GM23248 (cell line): Measurements from ENCODE around the gene AGAP1. TPM values are rescaled to one million over a fixed set of nuclear protein-coding genes. Genes with fewer than 3 reads are reported as not detected.

Experiments
- DNase-seq: peaks from one replicate; pipeline ENCODE4 v3.0.0-alpha.2; 2015
- H2AFZ ChIP-seq: fragments of 200-600 bp; sonication (generic); 2 replicates; pipeline ENCODE4 v1.6.1; 2016; ENCODE audit warnings: antibody characterized with exemption
- H3F3A ChIP-seq: fragments of 200-600 bp; sonication (generic); 2 replicates; pipeline ENCODE4 v1.6.1; 2016; ENCODE audit warnings: mild to moderate bottlenecking, antibody characterized with exemption, mixed run types; ENCODE audit not compliant: insufficient read depth
- H3K27ac ChIP-seq: fragments of 200-600 bp; sonication (generic); 2 replicates; pipeline ENCODE4 v1.5.1; 2016; ENCODE audit warnings: mild to moderate bottlenecking
- H3K27me3 ChIP-seq: fragments of 200-600 bp; sonication (generic); replicated peaks from 2 replicates; pipeline ENCODE4 v1.6.1; 2016; ENCODE audit warnings: mild to moderate bottlenecking; ENCODE audit not compliant: insufficient read depth
- H3K36me3 ChIP-seq: fragments of 200-600 bp; sonication (generic); 2 replicates; pipeline ENCODE4 v1.6.1; 2016; ENCODE audit warnings: low read depth, mild to moderate bottlenecking
- H3K4me1 ChIP-seq: fragments of 200-600 bp; sonication (generic); 2 replicates; pipeline ENCODE4 v1.6.1; 2016; ENCODE audit warnings: mild to moderate bottlenecking; ENCODE audit not compliant: insufficient read depth
- H3K4me2 ChIP-seq: fragments of 200-600 bp; sonication (generic); one replicate; pipeline ENCODE4 v1.6.1; 2016; ENCODE audit warnings: mild to moderate bottlenecking; ENCODE audit not compliant: unreplicated experiment
- H3K4me3 ChIP-seq: fragments of 200-600 bp; sonication (generic); 2 replicates; pipeline ENCODE4 v1.5.1; 2016; ENCODE audit warnings: mild to moderate bottlenecking
- H3K79me2 ChIP-seq: fragments of 200-600 bp; sonication (generic); 2 replicates; pipeline ENCODE4 v1.6.1; 2016; ENCODE audit warnings: mild to moderate bottlenecking; ENCODE audit not compliant: insufficient read depth
- H3K9ac ChIP-seq: fragments of 200-600 bp; sonication (generic); 2 replicates; pipeline ENCODE4 v1.6.1; 2016; ENCODE audit warnings: mild to moderate bottlenecking
- H3K9me2 ChIP-seq: fragments of 200-600 bp; sonication (generic); 2 replicates; pipeline ENCODE4 v1.6.1; 2016; ENCODE audit warnings: mixed run types, mild to moderate bottlenecking, moderate library complexity; ENCODE audit not compliant: insufficient read depth
- H3K9me3 ChIP-seq: fragments of 200-600 bp; sonication (generic); one replicate; pipeline ENCODE4 v1.6.1; 2017; ENCODE audit warnings: low read depth
- H4K20me1 ChIP-seq: fragments of 200-600 bp; sonication (generic); 2 replicates; pipeline ENCODE4 v1.6.0; 2016; ENCODE audit not compliant: insufficient read depth
- EZH2 ChIP-seq: fragments of 200-600 bp; sonication (generic); IDR thresholded peaks from 2 replicates; pipeline ENCODE4 v1.6.1; 2018; ENCODE audit warnings: antibody characterized with exemption, mild to moderate bottlenecking; ENCODE audit not compliant: insufficient read depth, poor library complexity, severe bottlenecking
- EZH2phosphoT487 ChIP-seq: fragments of 200-600 bp; sonication (generic); IDR thresholded peaks from 2 replicates; pipeline ENCODE4 v1.6.1; 2018; ENCODE audit warnings: antibody characterized with exemption, moderate library complexity, mild to moderate bottlenecking, low read depth; ENCODE audit not compliant: insufficient read depth
- WGBS, 2 experiments: methylation state at CpG; one replicate each; pipeline ENCODE4 v1.1.6; 2015 to 2017; ENCODE audit warnings: low lambda C conversion rate in 2 of 2, low coverage in 1 of 2; ENCODE audit errors: missing lambda C conversion rate in 2 of 2; 5-methylcytosine and 5-hydroxymethylcytosine counted together
- in situ Hi-C: fragments of 300-500 bp; cut with MboI; formaldehyde crosslinking; loops from 2 replicates; pipeline ENCODE4 v1.15.0; 2020
- polyA plus RNA-seq: library from polyadenylated mRNA; unstranded; fragments of >200 nt; fragmentation: Nextera tagmentation; extraction: Ambion mirVana; gene quantifications from 2 replicates; pipeline ENCODE4 v1.2.1, GENCODE V29; 2016
- total RNA-seq: library from RNA; depleted of rRNA; stranded (reverse); fragments of >200 nt; shearing (Covaris generic); gene quantifications from 2 replicates; pipeline ENCODE4 v1.2.3, GENCODE V29; 2014

AGAP1 gene
- total and polyA plus RNA-seq, 2 experiments from 2014 or later = 2.2 to 9.9 TPM

DNA sequence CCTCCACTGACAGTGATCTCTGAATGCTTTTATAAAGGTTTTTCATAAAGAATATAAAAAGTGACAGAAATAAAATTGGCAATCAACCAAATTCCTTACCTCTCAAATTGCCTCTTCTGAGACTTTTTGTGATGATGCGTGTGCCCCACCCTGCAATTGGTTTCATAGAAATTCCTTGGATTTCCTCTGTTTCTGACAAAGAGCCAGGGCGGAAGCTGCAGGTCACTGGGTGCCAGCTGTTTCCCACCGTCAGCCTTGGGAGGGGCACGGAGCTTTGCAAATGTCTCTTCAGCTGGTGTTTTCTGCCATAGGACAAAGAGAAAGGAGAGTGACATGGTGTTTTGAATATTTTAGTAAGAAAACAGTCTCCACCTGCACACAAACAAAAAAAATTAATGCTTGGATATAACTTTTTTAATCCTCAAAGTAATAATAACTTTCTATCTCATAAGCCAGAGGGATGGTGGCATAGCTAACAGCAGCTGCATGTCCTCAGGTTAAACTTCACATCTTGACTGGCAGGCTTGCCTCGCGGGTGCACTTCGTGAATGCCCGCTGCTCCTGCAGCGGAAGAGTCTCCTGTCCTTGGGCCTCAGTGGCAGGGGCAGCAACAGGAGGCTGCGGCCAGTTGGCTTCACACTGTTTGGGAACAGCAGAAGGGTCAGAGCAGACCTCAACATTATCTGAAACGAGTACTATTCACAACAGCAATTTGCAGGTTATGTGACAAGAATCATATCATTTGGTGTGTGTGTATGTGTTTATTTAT lies 24.7 kb downstream of the AGAP1 start:
- Histone ChIP-seq H4K20me1 (no peaks in the 10 kb centered on the region), H3K4me3 (no peak overlapping the region), H3K36me3 (no peaks in the 10 kb centered on the region), H3F3A (no peaks in the 10 kb centered on the region), H3K27me3 (no peaks in the 10 kb centered on the region), H3K4me1 (no peaks in the 10 kb centered on the region), H3K9ac (no peak overlapping the region), H3K27ac (no peak overlapping the region), H3K9me3 (no peaks in the 10 kb centered on the region), H3K9me2 (no peaks in the 10 kb centered on the region), H3K4me2 (no peak overlapping the region), H2AFZ (no peak overlapping the region), H3K79me2 (peaks cover 100% of the 10 kb centered on the region)
- DNase-seq = no peak
- no peak for TF ChIP-seq EZH2phosphoT487
- TF ChIP-seq EZH2 = no peak
- in situ Hi-C loops = no loop called here
- WGBS, 2 experiments = 88 to 90% methylated on average over 11 of the region's 11 CpGs

DNA sequence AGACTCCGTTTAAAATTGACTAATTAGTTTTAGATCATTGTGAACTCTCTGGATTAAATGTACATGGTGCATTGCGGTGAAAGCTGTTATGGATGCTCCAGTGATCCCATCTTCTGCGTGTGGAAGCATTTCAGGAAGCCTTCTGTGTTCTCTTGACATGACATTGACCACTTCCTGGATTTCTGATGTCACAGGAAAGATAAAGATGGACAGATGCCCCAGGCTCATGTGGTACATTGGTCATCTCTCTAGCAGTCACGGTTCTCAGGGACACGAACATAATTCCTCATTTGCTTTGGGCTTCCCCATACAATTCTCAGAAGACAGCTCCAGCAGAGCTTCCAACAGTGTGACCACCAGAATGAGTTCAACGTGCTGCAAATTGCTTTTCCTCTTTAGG lies 26.9 kb downstream of the AGAP1 start:
- Histone ChIP-seq H3K27me3 (no peaks in the 10 kb centered on the region), H2AFZ (no peak overlapping the region), H4K20me1 (no peaks in the 10 kb centered on the region), H3K9me2 (no peaks in the 10 kb centered on the region), H3K27ac (no peak overlapping the region), H3K9me3 (no peaks in the 10 kb centered on the region), H3K4me1 (no peaks in the 10 kb centered on the region), H3K36me3 (no peaks in the 10 kb centered on the region), H3K9ac (no peak overlapping the region), H3K4me2 (no peak overlapping the region), H3K4me3 (no peak overlapping the region), H3F3A (no peaks in the 10 kb centered on the region), H3K79me2 (peaks cover 96% of the 10 kb centered on the region)
- DNase-seq = no peak
- TF ChIP-seq EZH2phosphoT487 (no peak), EZH2 (no peak)
- in situ Hi-C loops = no loop called here
- 97 to 98% methylated on average over 6 of the region's 6 CpGs for WGBS, 2 experiments

DNA sequence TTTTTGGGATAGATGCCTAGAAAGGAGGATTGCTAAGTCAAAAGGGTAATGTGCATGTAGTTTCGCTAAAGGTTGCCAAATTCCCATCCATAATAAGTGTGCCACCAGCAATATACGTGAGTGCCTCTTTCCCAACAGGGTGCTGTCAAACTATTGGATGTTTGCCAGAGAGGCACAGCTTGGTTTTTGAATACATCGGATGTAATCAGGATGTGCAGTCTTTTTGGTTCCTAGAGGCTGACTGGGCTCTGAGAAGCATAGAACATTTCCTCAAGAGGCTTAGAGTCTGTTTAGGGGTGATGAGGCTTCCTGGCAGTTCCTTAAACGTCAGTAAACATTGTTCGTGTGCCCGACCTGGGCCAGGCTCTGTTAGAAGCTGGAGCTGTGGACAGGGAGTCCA lies 28.0 kb downstream of the AGAP1 start:
- 53 to 54% methylated on average over 6 of the region's 6 CpGs for WGBS, 2 experiments
- H3K36me3 ChIP-seq = no peaks in the 10 kb centered on the region
- H4K20me1 ChIP-seq = no peaks in the 10 kb centered on the region
- no peak for TF ChIP-seq EZH2
- TF ChIP-seq EZH2phosphoT487 = no peak
- no peak overlapping the region for H3K9ac ChIP-seq
- H3K27me3 ChIP-seq = no peaks in the 10 kb centered on the region
- H3K27ac ChIP-seq = no peak overlapping the region
- H3K9me2 ChIP-seq = no peaks in the 10 kb centered on the region
- no peaks in the 10 kb centered on the region for H3F3A ChIP-seq
- no peaks in the 10 kb centered on the region for H3K4me1 ChIP-seq
- peaks cover 94% of the 10 kb centered on the region for H3K79me2 ChIP-seq
- peak; percentile 40 for DNase-seq
- no peaks in the 10 kb centered on the region for H3K9me3 ChIP-seq
- no peak overlapping the region for H2AFZ ChIP-seq
- no peak overlapping the region for H3K4me3 ChIP-seq
- in situ Hi-C loops = no loop called here
- no peak overlapping the region for H3K4me2 ChIP-seq

DNA sequence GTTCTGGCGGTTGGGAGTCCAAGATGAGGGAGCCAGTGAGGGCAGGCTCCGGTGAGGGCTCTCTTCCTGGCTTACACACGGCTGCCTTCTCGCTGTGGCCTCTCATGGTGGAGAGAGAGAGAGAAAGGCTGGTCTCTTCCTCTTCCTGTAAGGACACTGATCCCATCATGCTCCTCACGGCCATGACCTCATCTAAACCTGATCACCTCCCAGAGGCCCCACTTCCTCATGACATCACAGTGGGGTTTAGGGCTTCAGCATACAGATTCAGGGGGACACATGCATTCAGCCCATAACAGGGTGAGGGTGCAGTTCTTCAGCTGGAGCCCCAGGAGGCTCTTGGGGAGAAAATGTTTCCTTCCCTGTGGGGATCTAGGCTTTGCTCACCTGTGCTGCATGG lies 29.2 kb downstream of the AGAP1 start:
- no peak for TF ChIP-seq EZH2
- TF ChIP-seq EZH2phosphoT487 = no peak
- Histone ChIP-seq H3K9me2 (no peaks in the 10 kb centered on the region), H3K4me2 (no peak overlapping the region), H3K36me3 (no peaks in the 10 kb centered on the region), H3K27ac (no peak overlapping the region), H4K20me1 (peaks cover 4% of the 10 kb centered on the region; the same call in 1 of the 2 replicates), H3K9me3 (no peaks in the 10 kb centered on the region), H3K4me3 (no peak overlapping the region), H3K4me1 (no peaks in the 10 kb centered on the region), H3K79me2 (peaks cover 94% of the 10 kb centered on the region), H3K27me3 (no peaks in the 10 kb centered on the region), H3F3A (no peaks in the 10 kb centered on the region), H3K9ac (no peak overlapping the region), H2AFZ (no peak overlapping the region)
- in situ Hi-C loops = no loop called here
- DNase-seq = no peak
- WGBS, 2 experiments = 98% methylated on average over 5 of the region's 5 CpGs
